HCT116 (cell line): ENCODE measurements around the gene PDE4D. TPM values are rescaled to one million over a fixed set of nuclear protein-coding genes. Genes with fewer than 3 reads are reported as not detected.

Source experiments
- ATAC-seq: fragments of 200-7000 bp; cut with Tn5 transposase; 2 replicates; pipeline ENCODE4 v1.9.1; 2020; ENCODE audit warnings: mild to moderate bottlenecking, moderate library complexity
- BruUV-seq: library from RNA; stranded (reverse); fragments of 400-500 nt; replicated peaks from 2 replicates; lab custom pipeline; 2021; lab: Mats Ljungman, UMichigan
- CTCF ChIA-PET: fragments of 300-600 bp; sonication (Branson Sonifier 250); formaldehyde crosslinking; loops from one replicate; lab custom pipeline; 2021; ENCODE audit warnings: antibody characterized with exemption; lab: Charles Lee
- POLR2A ChIA-PET: fragments of 300-600, 350-600 bp; sonication (Branson Sonifier 250); formaldehyde crosslinking; loops from one replicate; lab custom pipeline; 2021; ENCODE audit warnings: antibody characterized with exemption; lab: Charles Lee
- RAD21 ChIA-PET, 2 experiments: fragments of 300-600 bp; sonication (Branson Sonifier 250); formaldehyde crosslinking; loops; one replicate each; lab custom pipeline; 2023; ENCODE audit warnings: low total read pairs in 2 of 2; ENCODE audit not compliant: uncharacterized antibody in 2 of 2, unreplicated experiment in 2 of 2, low non-redundant PET in 1 of 2; lab: Charles Lee
- DNase-seq: peaks from one replicate; pipeline ENCODE4 v3.0.0-alpha.2; 2010; ENCODE audit warnings: low read depth, low spot score
- H2AFZ ChIP-seq: fragments of 200-600 bp; shearing (Covaris generic), sonication (generic); 2 replicates; pipeline ENCODE4 v1.6.1; 2017; ENCODE audit warnings: low read depth, mixed run types, mixed read lengths, antibody characterized with exemption, low read length; ENCODE audit not compliant: poor library complexity, severe bottlenecking
- H3K27ac ChIP-seq: 2 replicates; pipeline ENCODE4 v1.5.1; 2012; ENCODE audit warnings: low read depth, low read length
- H3K27me3 ChIP-seq: fragments of 200-600 bp; sonication (generic); 2 replicates; pipeline ENCODE4 v1.6.1; 2016; ENCODE audit warnings: mixed run types, low read length, mixed read lengths; ENCODE audit not compliant: insufficient read depth
- H3K36me3 ChIP-seq, 2 experiments: fragments of 200-500 bp in 1 of 2; fragments of 200-600 bp in 1 of 2; sonication (Bioruptor generic) in 1 of 2; sonication (generic) in 1 of 2; 2 replicates each; pipeline versions ENCODE4 v1.5.1 to v1.6.1; 2014 to 2016; ENCODE audit warnings: low read length in 2 of 2, inconsistent platforms in 1 of 2, mixed read lengths in 1 of 2, mixed run types in 1 of 2; ENCODE audit not compliant: insufficient read depth in 2 of 2, control insufficient read depth in 1 of 2
- H3K4me1 ChIP-seq, 2 experiments: fragments of 200-600 bp in 1 of 2; sonication (generic) in 1 of 2; 2 replicates each; pipeline versions ENCODE4 v1.5.1 to v1.6.1; 2012 to 2017; ENCODE audit warnings: low read length in 2 of 2, inconsistent platforms in 1 of 2, mild to moderate bottlenecking in 1 of 2, mixed read lengths in 1 of 2, mixed run types in 1 of 2, moderate library complexity in 1 of 2; ENCODE audit not compliant: insufficient read depth in 2 of 2, control insufficient read depth in 1 of 2
- H3K4me2 ChIP-seq: fragments of 200-600 bp; sonication (generic); 2 replicates; pipeline ENCODE4 v1.6.1; 2017; ENCODE audit warnings: mixed run types, low read length, mixed read lengths
- H3K4me3 ChIP-seq, 2 experiments: fragments of 200-600 bp in 1 of 2; sonication (generic) in 1 of 2; replicated peaks in 1 of 2; 2 replicates each; pipeline ENCODE4 v1.5.1; 2011 to 2016; ENCODE audit warnings: low read length in 2 of 2, control low read depth in 1 of 2, low read depth in 1 of 2, mild to moderate bottlenecking in 1 of 2, mixed read lengths in 1 of 2, mixed run types in 1 of 2
- H3K79me2 ChIP-seq: fragments of 200-600 bp; sonication (generic); 2 replicates; pipeline ENCODE4 v1.6.1; 2017; ENCODE audit warnings: mild to moderate bottlenecking, mixed run types, low read length, moderate library complexity, mixed read lengths; ENCODE audit not compliant: insufficient read depth
- H3K9ac ChIP-seq: fragments of 200-600 bp; sonication (generic); 2 replicates; pipeline ENCODE4 v1.6.1; 2016; ENCODE audit warnings: low read length, mixed read lengths
- H3K9me2 ChIP-seq: fragments of 200-600 bp; sonication (generic), shearing (Covaris generic); 2 replicates; pipeline ENCODE4 v1.6.1; 2017; ENCODE audit warnings: mixed run types, mild to moderate bottlenecking, moderate library complexity; ENCODE audit not compliant: insufficient read depth
- H3K9me3 ChIP-seq, 2 experiments: fragments of 200-500 bp in 1 of 2; fragments of 200-600 bp in 1 of 2; sonication (Bioruptor generic) in 1 of 2; sonication (generic) in 1 of 2; 2 replicates each; pipeline ENCODE4 v1.6.1; 2014 to 2017; ENCODE audit warnings: low read length in 2 of 2, mixed read lengths in 2 of 2, inconsistent platforms in 1 of 2, low read depth in 1 of 2, mild to moderate bottlenecking in 1 of 2, mixed run types in 1 of 2, moderate library complexity in 1 of 2; ENCODE audit not compliant: control insufficient read depth in 1 of 2, insufficient read depth in 1 of 2
- H4K20me1 ChIP-seq: fragments of 200-600 bp; sonication (generic), shearing (Covaris generic); 2 replicates; pipeline ENCODE4 v1.6.1; 2017; ENCODE audit warnings: mixed run types, mild to moderate bottlenecking, moderate library complexity; ENCODE audit not compliant: insufficient read depth
- CEBPB ChIP-seq: IDR thresholded peaks from 2 replicates; pipeline ENCODE4 v1.6.1; 2012; ENCODE audit warnings: low read depth
- CTCF ChIP-seq, 3 experiments: fragments of 200-600 bp in 1 of 3; sonication (generic) in 1 of 3; IDR thresholded peaks in 2 of 3; conservative IDR thresholded peaks in 1 of 3; 2 replicates each; pipeline ENCODE4 v1.5.1; 2012 to 2017; ENCODE audit warnings: low read depth in 2 of 3, low read length in 2 of 3, antibody characterized with exemption in 1 of 3, borderline replicate concordance in 1 of 3, control low read depth in 1 of 3, mild to moderate bottlenecking in 1 of 3, mixed read lengths in 1 of 3, mixed run types in 1 of 3, moderate library complexity in 1 of 3; ENCODE audit not compliant: insufficient read depth in 1 of 3
- ELF1 ChIP-seq: IDR thresholded peaks from 2 replicates; pipeline ENCODE4 v1.6.1; 2012; ENCODE audit warnings: low read depth, borderline replicate concordance
- EZH2phosphoT487 ChIP-seq: fragments of 200-600 bp; IDR thresholded peaks from 2 replicates; pipeline ENCODE4 v1.6.1; 2018; ENCODE audit warnings: antibody characterized with exemption, borderline replicate concordance
- REST ChIP-seq: IDR thresholded peaks from 2 replicates; pipeline ENCODE4 v1.6.1; 2012; ENCODE audit warnings: low read depth
- SP1 ChIP-seq: IDR thresholded peaks from 2 replicates; pipeline ENCODE4 v1.6.1; 2012; ENCODE audit warnings: low read depth
- ZNF274 ChIP-seq: fragments of 200-500 bp; sonication (Bioruptor generic); IDR thresholded peaks from 2 replicates; pipeline ENCODE4 v1.6.1; 2014; ENCODE audit warnings: mild to moderate bottlenecking, low read depth, low read length, inconsistent platforms
- intact Hi-C: fragments of 100-400 bp; cut with micrococcal nuclease; formaldehyde crosslinking; loops from 2 replicates; pipeline ENCODE4 v1.10.0; 2022
- total RNA-seq: library from RNA; stranded (reverse); gene quantifications from one replicate; pipeline ENCODE4 v1.2.1, GENCODE V29; 2021; ENCODE audit not compliant: unreplicated experiment

Gene PDE4D
- total RNA-seq, 1 experiment from 2014 or later = 1.1 TPM

- H3K36me3 ChIP-seq = no peaks in the 10 kb centered on the region
- ATAC-seq = no peak
- no peak overlapping the region for H3K9ac ChIP-seq
- no peak overlapping the region for H3K27ac ChIP-seq
- TF ChIP-seq CTCF (IDR thresholded peaks at IDR 0.05 in 2 of 3, conservative IDR thresholded peaks at IDR 0.05 in 1 of 3; ENCODE audit: borderline replicate concordance in 1 of 3, insufficient read depth in 1 of 3, low read depth in 2 of 3, low read length in 2 of 3) (no peak), SP1 (no peak), ELF1 (no peak), EZH2phosphoT487 (no peak), ZNF274 (no peak), REST (no peak), CEBPB (no peak)
- TF ChIP-seq, all 23 proteins: peak for 0
- Histone ChIP-seq H4K20me1 (no peaks in the 10 kb centered on the region), H3K27me3 (peaks cover 11% of the 10 kb centered on the region), H3K9me2 (no peaks in the 10 kb centered on the region), H3K79me2 (no peaks in the 10 kb centered on the region), H2AFZ (no peak overlapping the region), H3K9me3 (no peaks in the 10 kb centered on the region), H3K4me2 (no peak overlapping the region), H3K4me1 (no peaks in the 10 kb centered on the region), H3K4me3 (no peak overlapping the region)
- ChIA-PET POLR2A (no interaction called here), RAD21 (no interaction called here), CTCF (no interaction called here)
- BruUV-seq = no TSS peak
- intact Hi-C loops = no loop called here
- DNase-seq = no peak
Measured at GRCh38 chr5:59208474-59208873, 685.1 kb downstream of the PDE4D start.
